MM.1S (cell line): ENCODE measurements around the gene SSBP3.

Experiments
- CTCF ChIP-seq: fragments of 300-600 bp; sonication (generic); IDR thresholded peaks from 2 replicates; pipeline ENCODE4 v1.5.1; 2016; ENCODE audit warnings: antibody characterized with exemption, low read length, mixed read lengths
- EZH2 ChIP-seq: fragments of 300-600 bp; sonication (generic); optimal IDR thresholded peaks from 2 replicates; pipeline ENCODE3; 2017; ENCODE audit warnings: low read depth, mild to moderate bottlenecking, antibody characterized with exemption, low read length, mixed read lengths

DNA sequence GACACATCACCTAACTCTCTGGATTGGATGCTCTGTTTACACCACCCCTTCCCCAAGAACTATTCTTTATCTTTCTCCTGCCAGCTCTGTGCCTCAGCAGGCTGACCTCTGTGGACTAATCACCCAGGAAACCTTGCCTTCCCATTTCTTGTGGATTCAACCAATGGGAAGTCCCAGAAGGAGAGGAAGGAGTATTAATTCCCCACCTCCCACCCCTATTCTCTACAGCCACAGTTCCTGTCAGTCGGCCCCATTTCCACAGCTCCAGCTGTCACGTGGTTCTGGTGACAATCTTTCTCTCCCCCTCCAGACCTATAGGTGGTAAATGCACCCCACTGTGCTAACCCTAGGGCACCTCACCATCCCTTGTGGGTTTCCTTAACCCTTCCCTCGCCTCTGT, 46.8 kb upstream of the SSBP3 start:
- TF ChIP-seq CTCF, result no peak
- no peak for TF ChIP-seq EZH2
